OCI-LY3 (cell line): ENCODE results near the gene NEUROD6.

ENCODE experiments used
- CTCF ChIP-seq: fragments of 200-600, 300-600 bp; sonication (generic); IDR thresholded peaks from 2 replicates; pipeline ENCODE4 v1.5.1; 2014; ENCODE audit warnings: antibody characterized with exemption, low read length, low read depth
- EZH2phosphoT487 ChIP-seq: fragments of 200-600 bp; shearing (Covaris generic); IDR thresholded peaks from 2 replicates; pipeline ENCODE4 v1.6.1; 2018; ENCODE audit warnings: antibody characterized with exemption, mixed run types, low read depth

GRCh38 chr7:31309407-31309806 is 31.1 kb downstream of the NEUROD6 start:
- TF ChIP-seq CTCF (no peak), EZH2phosphoT487 (no peak)
